B cell (primary cell): ENCODE data around the gene SYCP3. TPM values are rescaled to one million over a fixed set of nuclear protein-coding genes. Genes with fewer than 3 reads are reported as not detected.

Experiments
- ATAC-seq: fragments of 200-7000 bp; cut with Tn5 transposase; one replicate; pipeline ENCODE4 v1.10.0; 2021; ENCODE audit warnings: low read depth, mild to moderate bottlenecking, moderate number of reproducible peaks, moderate library complexity
- CTCF ChIA-PET: fragments of 350-600 bp; sonication (Branson Sonifier 250); formaldehyde crosslinking; loops from one replicate; lab custom pipeline; 2021; ENCODE audit warnings: antibody characterized with exemption, inconsistent platforms; lab: Charles Lee
- POLR2A ChIA-PET: fragments of 350-600 bp; sonication (Branson Sonifier 250); formaldehyde crosslinking; loops from one replicate; lab custom pipeline; 2021; ENCODE audit warnings: antibody characterized with exemption; lab: Charles Lee
- DNase-seq: peaks from one replicate; pipeline ENCODE4 v3.0.0; 2013
- H2AFZ ChIP-seq: 2 replicates; pipeline ENCODE4 v1.6.1; 2012; ENCODE audit warnings: mild to moderate bottlenecking, low read depth, low read length; ENCODE audit not compliant: insufficient read depth, poor library complexity, severe bottlenecking
- H3K27ac ChIP-seq, 2 donors: 1 replicate in 1 of 2; 2 replicates in 1 of 2; pipeline ENCODE4 v1.5.1; 2012 to 2013; ENCODE audit warnings: low read length in 2 of 2, mild to moderate bottlenecking in 2 of 2, moderate library complexity in 1 of 2
- H3K27me3 ChIP-seq, 4 experiments: fragments of 200-600 bp in 1 of 4; sonication (generic) in 1 of 4; replicated peaks in 1 of 4; 1 replicate in 2 of 4; 2 replicates in 2 of 4; pipeline versions ENCODE4 v1.6.1 to v1.7.0; 2013 to 2016; ENCODE audit warnings: low read length in 3 of 4, mild to moderate bottlenecking in 2 of 4, mixed read lengths in 1 of 4, moderate library complexity in 1 of 4; ENCODE audit not compliant: insufficient read depth in 4 of 4, control insufficient read depth in 3 of 4; ENCODE audit errors: control extremely low read depth in 1 of 4
- H3K36me3 ChIP-seq, 2 experiments: replicated peaks in 1 of 2; 1 replicate in 1 of 2; 2 replicates in 1 of 2; pipeline versions ENCODE4 v1.6.1 to v1.7.1; 2013; ENCODE audit warnings: low read length in 1 of 2; ENCODE audit not compliant: insufficient read depth in 2 of 2, control insufficient read depth in 1 of 2; ENCODE audit errors: control extremely low read depth in 1 of 2, extremely low read depth in 1 of 2
- H3K4me1 ChIP-seq, 2 donors: fragments of 200-600 bp in 1 of 2; sonication (generic) in 1 of 2; 1 replicate in 1 of 2; 2 replicates in 1 of 2; pipeline versions ENCODE4 v1.5.1 to v1.6.1; 2013 to 2017; ENCODE audit warnings: low read length in 2 of 2; ENCODE audit not compliant: control insufficient read depth in 2 of 2, insufficient read depth in 2 of 2
- H3K4me2 ChIP-seq: replicated peaks from 2 replicates; pipeline ENCODE3; 2012; ENCODE audit warnings: mild to moderate bottlenecking, low read depth, low read length; ENCODE audit not compliant: poor library complexity, severe bottlenecking
- H3K4me3 ChIP-seq, 5 experiments: fragments of 200-600 bp in 1 of 5; sonication (generic) in 1 of 5; 1 replicate in 3 of 5; 2 replicates in 2 of 5; pipeline versions ENCODE4 v1.5.1 to v1.7.0; 2011 to 2016; ENCODE audit warnings: low read length in 4 of 5, mild to moderate bottlenecking in 4 of 5, low read depth in 2 of 5, control low read depth in 1 of 5, moderate library complexity in 1 of 5; ENCODE audit not compliant: insufficient read depth in 1 of 5; ENCODE audit errors: control extremely low read depth in 1 of 5, extremely low read depth in 1 of 5
- H3K79me2 ChIP-seq: fragments of 200-600 bp; sonication (generic); one replicate; pipeline ENCODE4 v1.6.0; 2016; ENCODE audit warnings: low read length; ENCODE audit not compliant: control insufficient read depth, insufficient read depth
- H3K9ac ChIP-seq: fragments of 200-600 bp; sonication (generic); 2 replicates; pipeline ENCODE4 v1.6.1; 2017; ENCODE audit warnings: mild to moderate bottlenecking, low read length, moderate library complexity
- H3K9me3 ChIP-seq, 3 donors: one replicate each; pipeline versions ENCODE4 v1.6.1 to v1.7.1; 2013; ENCODE audit warnings: low read length in 2 of 3; ENCODE audit not compliant: control insufficient read depth in 2 of 3, insufficient read depth in 1 of 3; ENCODE audit errors: control extremely low read depth in 1 of 3
- H4K20me1 ChIP-seq: 2 replicates; pipeline ENCODE4 v1.6.0; 2012; ENCODE audit warnings: mild to moderate bottlenecking, low read length; ENCODE audit not compliant: insufficient read depth, control insufficient read depth, poor library complexity, severe bottlenecking
- H3K27ac Mint-ChIP-seq: one replicate; pipeline ENCODE4 v1.8.0; 2021; ENCODE audit warnings: mixed read lengths
- H3K27me3 Mint-ChIP-seq: one replicate; pipeline ENCODE4 v1.8.0; 2021; ENCODE audit warnings: mixed read lengths
- H3K4me1 Mint-ChIP-seq: one replicate; pipeline ENCODE4 v1.8.0; 2021; ENCODE audit warnings: mixed read lengths
- H3K4me3 Mint-ChIP-seq: one replicate; pipeline ENCODE4 v1.8.0; 2021; ENCODE audit warnings: mixed read lengths
- H3K9me3 Mint-ChIP-seq: one replicate; pipeline ENCODE4 v1.8.0; 2022; ENCODE audit warnings: mixed read lengths; ENCODE audit not compliant: insufficient read depth
- EZH2 ChIP-seq: IDR thresholded peaks from 2 replicates; pipeline ENCODE4 v1.6.1; 2012; ENCODE audit warnings: borderline replicate concordance, low read depth, mild to moderate bottlenecking, moderate library complexity, low read length; ENCODE audit not compliant: insufficient read depth, poor library complexity, severe bottlenecking
- intact Hi-C: fragments of 100-400 bp; cut with micrococcal nuclease; formaldehyde crosslinking; loops from one replicate; pipeline ENCODE4 v1.10.0; 2022
- polyA plus RNA-seq: library from polyadenylated mRNA; depleted of rRNA; stranded (reverse); fragments of >200 nt; gene quantifications from 2 replicates; pipeline ENCODE4 v1.2.3, GENCODE V29; 2012
- total RNA-seq, 2 donors: library from RNA; stranded (reverse); fragments of 120-200 nt in 1 of 2; gene quantifications; 1 replicate in 1 of 2; 2 replicates in 1 of 2; pipeline versions ENCODE4 v1.2.3 to v1.2.4, GENCODE V29; 2013 to 2022
- TF ChIP-seq, protein P1 (sequence below): fragments of 200-600 bp; IDR thresholded peaks from one replicate; pipeline ENCODE4 v1.8.0; 2022; ENCODE audit warnings: antibody characterized with exemption, mild to moderate bottlenecking

Gene SYCP3
- total and polyA plus RNA-seq, 2 donors (not counting 1 experiment from before 2014, with no cell fraction given), result 0.04 to 0.12 TPM

- Mint-ChIP-seq H3K27me3 (no peaks in the 10 kb centered on the region), H3K4me1 (peaks cover 9% of the 10 kb centered on the region), H3K9me3 (no peaks in the 10 kb centered on the region), H3K27ac (no peak overlapping the region), H3K4me3 (no peak overlapping the region)
- Histone ChIP-seq H3K4me2 (no peak overlapping the region), H3K9ac (no peak overlapping the region), H3K79me2 (no peaks in the 10 kb centered on the region), H4K20me1 (no peaks in the 10 kb centered on the region), H3K27me3 (no peaks in the 10 kb centered on the region), H2AFZ (no peak overlapping the region), H3K27ac (no peak overlapping the region), H3K4me1 (peaks cover 0 to 1% of the 10 kb centered on the region in 2 donors), H3K36me3 (peaks cover 7 to 22% of the 10 kb centered on the region in 2 experiments), H3K4me3 (no peak overlapping the region), H3K9me3 (no peaks in the 10 kb centered on the region)
- intact Hi-C loops, result no loop called here
- TF ChIP-seq, protein P1, sequence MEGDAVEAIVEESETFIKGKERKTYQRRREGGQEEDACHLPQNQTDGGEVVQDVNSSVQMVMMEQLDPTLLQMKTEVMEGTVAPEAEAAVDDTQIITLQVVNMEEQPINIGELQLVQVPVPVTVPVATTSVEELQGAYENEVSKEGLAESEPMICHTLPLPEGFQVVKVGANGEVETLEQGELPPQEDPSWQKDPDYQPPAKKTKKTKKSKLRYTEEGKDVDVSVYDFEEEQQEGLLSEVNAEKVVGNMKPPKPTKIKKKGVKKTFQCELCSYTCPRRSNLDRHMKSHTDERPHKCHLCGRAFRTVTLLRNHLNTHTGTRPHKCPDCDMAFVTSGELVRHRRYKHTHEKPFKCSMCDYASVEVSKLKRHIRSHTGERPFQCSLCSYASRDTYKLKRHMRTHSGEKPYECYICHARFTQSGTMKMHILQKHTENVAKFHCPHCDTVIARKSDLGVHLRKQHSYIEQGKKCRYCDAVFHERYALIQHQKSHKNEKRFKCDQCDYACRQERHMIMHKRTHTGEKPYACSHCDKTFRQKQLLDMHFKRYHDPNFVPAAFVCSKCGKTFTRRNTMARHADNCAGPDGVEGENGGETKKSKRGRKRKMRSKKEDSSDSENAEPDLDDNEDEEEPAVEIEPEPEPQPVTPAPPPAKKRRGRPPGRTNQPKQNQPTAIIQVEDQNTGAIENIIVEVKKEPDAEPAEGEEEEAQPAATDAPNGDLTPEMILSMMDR, result no peak
- POLR2A ChIA-PET, result no interaction called here
- no peak for DNase-seq
- CTCF ChIA-PET, result interaction anchor here (1.0 kb wide), 1 partner anchor 32 kb away, joined by 6 read pairs; no protein-coding TSS in a partner anchor
- no peak for ATAC-seq
These were observed 19.1 kb downstream of the SYCP3 start for GRCh38 chr12:101720118-101720517.

GRCh38 chr12:101719566-101719965, 19.7 kb downstream of the SYCP3 start:
- no peak overlapping the region for H2AFZ ChIP-seq
- no peak overlapping the region for H3K27ac ChIP-seq
- peaks cover 5 to 20% of the 10 kb centered on the region in 2 experiments for H3K36me3 ChIP-seq
- Mint-ChIP-seq H3K4me1 (peaks cover 14% of the 10 kb centered on the region), H3K4me3 (no peak overlapping the region), H3K27me3 (no peaks in the 10 kb centered on the region), H3K27ac (no peak overlapping the region), H3K9me3 (no peaks in the 10 kb centered on the region)
- TF ChIP-seq, protein P1, result no peak
- no peak for TF ChIP-seq EZH2
- H3K27me3 ChIP-seq, result no peaks in the 10 kb centered on the region
- H3K9me3 ChIP-seq, result no peaks in the 10 kb centered on the region
- ChIA-PET CTCF (interaction anchor here (0.6 to 1.0 kb wide), 2 partner anchors 32 to 40 kb away, joined by 6 read pairs; no protein-coding TSS in a partner anchor), POLR2A (no interaction called here)
- H3K4me1 ChIP-seq, result peaks cover 0 to 6% of the 10 kb centered on the region in 2 donors
- DNase-seq (no peak), ATAC-seq (no peak)
- H3K9ac ChIP-seq, result no peak overlapping the region
- no peak overlapping the region for H3K4me3 ChIP-seq
- no peaks in the 10 kb centered on the region for H3K79me2 ChIP-seq
- H4K20me1 ChIP-seq, result no peaks in the 10 kb centered on the region
- no peak overlapping the region for H3K4me2 ChIP-seq
- intact Hi-C loops, result no loop called here
